Activated CD4-positive, alpha-beta T cell treated with anti-CD3 and anti-CD28 coated beads for 36 hours (primary cell): ENCODE data around the gene TRAPPC10. TPM values are rescaled to one million over a fixed set of nuclear protein-coding genes. Genes with fewer than 3 reads are reported as not detected.

Experiments
- ATAC-seq: fragments of 200-7000 bp; cut with Tn5 transposase; one replicate; pipeline ENCODE4 v1.10.0; 2021; ENCODE audit warnings: mild to moderate bottlenecking, moderate library complexity
- CTCF ChIA-PET: fragments of 350-600 bp; sonication (Branson Sonifier 250); formaldehyde crosslinking; loops from one replicate; lab custom pipeline; 2021; ENCODE audit warnings: antibody characterized with exemption; lab: Charles Lee
- POLR2A ChIA-PET: fragments of 350-600 bp; sonication (Branson Sonifier 250); formaldehyde crosslinking; loops from one replicate; lab custom pipeline; 2021; ENCODE audit warnings: antibody characterized with exemption, inconsistent platforms; lab: Charles Lee
- DNase-seq: peaks from one replicate; pipeline ENCODE4 v3.0.0-alpha.2; 2020
- H3K27ac Mint-ChIP-seq: one replicate; pipeline ENCODE4 v1.8.0; 2021; ENCODE audit warnings: mixed read lengths
- H3K27me3 Mint-ChIP-seq: one replicate; pipeline ENCODE4 v1.8.0; 2021; ENCODE audit warnings: mixed read lengths
- H3K36me3 Mint-ChIP-seq: one replicate; pipeline ENCODE4 v1.8.0; 2021; ENCODE audit warnings: low read depth, mixed read lengths
- H3K4me1 Mint-ChIP-seq: one replicate; pipeline ENCODE4 v1.8.0; 2021; ENCODE audit warnings: mixed read lengths
- H3K4me3 Mint-ChIP-seq: one replicate; pipeline ENCODE4 v1.8.0; 2021; ENCODE audit warnings: mild to moderate bottlenecking, moderate library complexity, mixed read lengths
- H3K9me3 Mint-ChIP-seq: one replicate; pipeline ENCODE4 v1.8.0; 2021; ENCODE audit warnings: low read depth, mixed read lengths
- intact Hi-C, 2 experiments: fragments of 100-400 bp; cut with DNase I in 1 of 2; cut with micrococcal nuclease in 1 of 2; formaldehyde crosslinking; loops; one replicate each; pipeline versions ENCODE4 v1.14.2 to v1.15.1; 2022 to 2024; cut with DNase I, micrococcal nuclease
- total RNA-seq, 2 experiments: library from RNA; stranded (reverse); gene quantifications; one replicate each; pipeline ENCODE4 v1.2.3, GENCODE V29; 2021

The TRAPPC10 gene
- total RNA-seq, 2 experiments from 2014 or later = 40.2 to 58.7 TPM

DNA sequence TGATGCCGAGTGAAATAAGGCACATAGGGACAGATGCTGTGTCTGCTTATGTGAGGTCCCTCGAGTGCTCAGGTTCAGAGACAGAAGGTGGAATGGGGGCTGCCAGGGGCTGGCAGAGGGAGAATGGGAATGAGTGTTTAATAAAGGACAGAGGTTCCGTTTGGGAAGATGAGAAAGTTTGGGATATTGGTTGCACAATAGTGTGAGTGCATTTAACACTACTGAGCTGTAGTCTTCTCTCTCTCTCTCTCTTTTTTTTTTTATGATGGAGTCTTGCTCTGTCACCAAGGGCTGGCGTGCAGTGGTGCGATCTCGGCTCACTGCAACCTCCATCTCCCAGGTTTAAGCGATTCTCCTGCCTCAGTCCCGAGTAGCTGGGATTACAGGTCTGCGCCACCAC, 44.9 kb downstream of the TRAPPC10 start:
- H3K4me1 Mint-ChIP-seq = peaks cover 28% of the 10 kb centered on the region
- H3K27ac Mint-ChIP-seq = peak overlapping the region; percentile 97
- H3K36me3 Mint-ChIP-seq = peaks cover 43% of the 10 kb centered on the region
- intact Hi-C loops = loop anchor here in 1 of 2 experiments (5.0 kb wide), 1 partner anchor 270 kb away; the partner anchor contains the start of gene RRP1
- CTCF ChIA-PET = interaction anchor here (0.8 to 1.7 kb wide), 5 partner anchors 8 to 42 kb away, joined by 3 to 6 read pairs (median 3); no protein-coding TSS in a partner anchor
- no peaks in the 10 kb centered on the region for H3K9me3 Mint-ChIP-seq
- ATAC-seq (no peak), DNase-seq (no peak)
- no peaks in the 10 kb centered on the region for H3K27me3 Mint-ChIP-seq
- POLR2A ChIA-PET = no interaction called here
- H3K4me3 Mint-ChIP-seq = no peak overlapping the region

DNA sequence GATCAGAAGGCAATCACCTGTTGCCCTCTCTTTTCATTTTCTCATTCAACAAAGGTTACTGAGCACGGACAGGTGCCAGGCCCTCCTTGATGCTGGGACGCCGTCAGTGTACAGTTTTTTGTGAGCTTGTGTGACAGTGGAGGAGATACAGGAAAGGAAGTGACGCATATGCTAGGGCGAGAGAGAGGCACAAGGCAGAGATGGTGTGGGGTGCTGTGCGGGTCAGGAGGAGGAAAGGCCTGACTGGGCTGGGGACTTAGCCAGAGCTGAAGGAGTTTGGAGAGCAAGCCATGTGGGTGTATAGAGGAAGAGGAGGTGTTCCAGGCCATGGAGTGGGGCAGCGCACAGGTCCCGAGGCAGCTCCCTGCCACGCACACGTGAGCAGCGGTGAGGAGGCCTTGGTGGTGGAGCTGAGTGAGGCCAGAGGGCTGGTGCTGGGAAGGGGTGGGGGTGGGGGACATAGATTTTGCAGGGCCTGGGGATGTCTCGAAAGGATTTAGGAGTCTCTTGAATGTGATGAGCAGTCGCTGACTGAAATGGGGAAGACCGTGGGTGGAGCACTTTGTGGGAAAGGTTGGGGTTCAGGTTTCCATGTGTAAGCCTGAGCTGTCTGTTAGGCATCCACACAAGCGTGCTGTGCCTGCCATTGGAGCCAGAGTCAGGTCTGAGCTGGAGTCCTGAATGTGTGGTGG, 46.0 kb downstream of the TRAPPC10 start:
- ATAC-seq (peak; percentile 81), DNase-seq (peak; percentile 77)
- H3K27ac Mint-ChIP-seq = peak overlapping the region; percentile 97
- H3K9me3 Mint-ChIP-seq = no peaks in the 10 kb centered on the region
- H3K4me3 Mint-ChIP-seq = peak overlapping the region; percentile 68
- H3K4me1 Mint-ChIP-seq = peaks cover 32% of the 10 kb centered on the region
- CTCF ChIA-PET = interaction anchor here (0.8 to 1.7 kb wide), 2 partner anchors 26 to 43 kb away, joined by 3 to 6 read pairs; no protein-coding TSS in a partner anchor
- H3K36me3 Mint-ChIP-seq = peaks cover 46% of the 10 kb centered on the region
- H3K27me3 Mint-ChIP-seq = no peaks in the 10 kb centered on the region
- intact Hi-C loops = loop anchor here in 1 of 2 experiments (1.0 to 5.0 kb wide), 2 partner anchors 46 to 271 kb away; partner anchors contain the start of genes RRP1 and TRAPPC10
- POLR2A ChIA-PET = interaction anchor here (0.6 to 0.9 kb wide), 3 partner anchors 20 to 330 kb away, joined by 3 to 4 read pairs (median 4); no protein-coding TSS in a partner anchor

DNA sequence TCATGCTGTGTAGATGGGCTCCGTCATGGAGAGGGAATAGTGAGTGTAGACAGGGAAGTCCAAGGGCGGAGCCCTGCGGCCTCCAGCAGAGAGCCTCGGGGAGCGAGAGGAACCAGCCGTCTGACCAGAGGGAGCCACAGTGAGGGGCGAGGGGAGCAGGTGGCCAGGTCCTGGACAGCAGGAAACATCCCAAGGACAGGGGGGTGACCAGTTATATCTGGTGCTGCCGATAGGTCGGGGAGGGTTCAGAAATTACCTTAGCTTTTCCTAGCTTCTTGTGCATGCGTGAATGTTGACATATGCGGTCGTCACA, 46.5 kb downstream of the TRAPPC10 start:
- POLR2A ChIA-PET = interaction anchor here (0.6 to 0.9 kb wide), 4 partner anchors 20 to 799 kb away, joined by 3 to 4 read pairs (median 4); no protein-coding TSS in a partner anchor
- H3K36me3 Mint-ChIP-seq = peaks cover 49% of the 10 kb centered on the region
- CTCF ChIA-PET = interaction anchor here (0.8 to 1.7 kb wide), 2 partner anchors 26 to 44 kb away, joined by 3 to 6 read pairs; no protein-coding TSS in a partner anchor
- no peaks in the 10 kb centered on the region for H3K27me3 Mint-ChIP-seq
- H3K9me3 Mint-ChIP-seq = no peaks in the 10 kb centered on the region
- ATAC-seq = no peak
- H3K27ac Mint-ChIP-seq = peak overlapping the region; percentile 97
- no peak for DNase-seq
- peak overlapping the region; percentile 68 for H3K4me3 Mint-ChIP-seq
- intact Hi-C loops = loop anchor here in 1 of 2 experiments (1.0 to 5.0 kb wide), 2 partner anchors 46 to 271 kb away; partner anchors contain the start of genes RRP1 and TRAPPC10
- peaks cover 32% of the 10 kb centered on the region for H3K4me1 Mint-ChIP-seq

DNA sequence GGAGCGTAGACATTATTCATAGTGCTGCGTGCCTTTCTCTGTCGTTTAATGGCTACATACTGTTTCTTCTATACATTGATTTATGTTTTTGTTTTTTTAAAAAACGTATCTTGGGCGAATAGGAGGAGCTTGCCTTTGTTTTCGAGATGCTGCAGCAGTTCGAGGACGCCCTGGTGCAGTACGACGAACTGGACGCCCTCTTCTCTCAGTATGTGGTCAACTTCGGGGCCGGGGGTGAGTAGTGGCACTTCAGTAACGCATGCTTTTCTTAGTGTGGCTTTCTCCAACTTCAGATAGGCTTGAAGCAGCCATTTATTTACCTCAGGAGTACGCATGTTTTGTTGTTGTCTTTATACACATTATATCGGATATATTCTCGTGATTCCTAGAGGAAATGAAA, 46.9 kb downstream of the TRAPPC10 start:
- Mint-ChIP-seq H3K4me1 (peaks cover 35% of the 10 kb centered on the region), H3K4me3 (peak overlapping the region; percentile 68), H3K27ac (peak overlapping the region; percentile 97), H3K36me3 (peaks cover 49% of the 10 kb centered on the region), H3K27me3 (no peaks in the 10 kb centered on the region), H3K9me3 (no peaks in the 10 kb centered on the region)
- ATAC-seq = no peak
- POLR2A ChIA-PET = interaction anchor here (0.6 to 0.9 kb wide), 3 partner anchors 19 to 799 kb away, joined by 4 read pairs; no protein-coding TSS in a partner anchor
- CTCF ChIA-PET = interaction anchor here (1.7 kb wide), 1 partner anchor 44 kb away, joined by 6 read pairs; no protein-coding TSS in a partner anchor
- intact Hi-C loops = loop anchor here in 1 of 2 experiments (1.0 to 5.0 kb wide), 2 partner anchors 47 to 272 kb away; partner anchors contain the start of genes RRP1 and TRAPPC10
- DNase-seq = no peak

DNA sequence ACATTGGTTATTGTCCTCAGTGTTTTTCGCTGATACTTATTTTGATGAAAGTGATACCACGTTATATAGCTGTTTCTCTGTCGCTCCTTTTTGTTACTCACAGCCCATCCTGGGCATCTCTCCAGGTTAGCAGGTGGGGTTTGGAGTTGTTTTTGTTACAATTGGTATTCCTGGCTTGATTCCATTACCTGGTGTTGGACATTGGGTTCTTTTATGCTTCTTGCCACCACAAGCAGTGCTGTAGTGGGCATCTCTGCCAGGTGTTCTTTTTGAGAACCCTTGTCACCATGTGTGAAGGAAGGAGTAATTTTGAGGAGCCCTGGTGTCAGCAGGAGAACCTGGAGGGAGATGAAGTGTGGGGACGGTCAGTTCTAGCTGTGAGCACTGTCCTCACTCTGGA, 47.6 kb downstream of the TRAPPC10 start:
- Mint-ChIP-seq H3K27me3 (no peaks in the 10 kb centered on the region), H3K36me3 (peaks cover 49% of the 10 kb centered on the region), H3K9me3 (no peaks in the 10 kb centered on the region), H3K4me1 (peaks cover 38% of the 10 kb centered on the region), H3K4me3 (no peak overlapping the region), H3K27ac (peak overlapping the region; percentile 44)
- ATAC-seq = no peak
- CTCF ChIA-PET = interaction anchor here (0.6 kb wide), 1 partner anchor 311 kb away, joined by 3 read pairs; no protein-coding TSS in a partner anchor
- POLR2A ChIA-PET = no interaction called here
- intact Hi-C loops = loop anchor here in 1 of 2 experiments (5.0 kb wide), 1 partner anchor 272 kb away; the partner anchor contains the start of gene RRP1
- no peak for DNase-seq

DNA sequence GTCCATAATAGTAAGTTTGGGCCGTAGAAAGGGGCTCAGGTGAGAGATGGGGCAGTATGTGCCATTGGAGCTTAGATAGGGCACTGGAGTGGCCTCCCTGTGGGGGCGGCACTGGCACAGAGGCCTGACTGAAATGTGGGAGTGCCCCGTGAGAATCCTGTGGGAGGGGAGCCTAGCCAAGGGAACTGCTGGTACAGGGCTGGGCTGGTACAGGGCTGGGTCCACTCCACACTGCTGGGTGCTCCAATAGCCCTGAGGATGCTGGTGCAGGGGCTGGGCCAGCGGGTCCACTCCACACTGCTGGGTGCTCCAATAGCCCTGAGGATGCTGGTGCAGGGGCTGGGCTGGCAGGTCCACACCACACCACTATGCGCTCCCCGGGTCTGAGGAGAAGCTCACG, 50.3 kb downstream of the TRAPPC10 start:
- H3K27me3 Mint-ChIP-seq = no peaks in the 10 kb centered on the region
- intact Hi-C loops = no loop called here
- POLR2A ChIA-PET = interaction anchor here (0.6 kb wide), 1 partner anchor 21 kb away, joined by 3 read pairs; no protein-coding TSS in a partner anchor
- ATAC-seq = no peak
- CTCF ChIA-PET = no interaction called here
- peaks cover 54% of the 10 kb centered on the region for H3K4me1 Mint-ChIP-seq
- no peak overlapping the region for H3K27ac Mint-ChIP-seq
- H3K4me3 Mint-ChIP-seq = no peak overlapping the region
- no peaks in the 10 kb centered on the region for H3K9me3 Mint-ChIP-seq
- peaks cover 54% of the 10 kb centered on the region for H3K36me3 Mint-ChIP-seq
- DNase-seq = no peak

DNA sequence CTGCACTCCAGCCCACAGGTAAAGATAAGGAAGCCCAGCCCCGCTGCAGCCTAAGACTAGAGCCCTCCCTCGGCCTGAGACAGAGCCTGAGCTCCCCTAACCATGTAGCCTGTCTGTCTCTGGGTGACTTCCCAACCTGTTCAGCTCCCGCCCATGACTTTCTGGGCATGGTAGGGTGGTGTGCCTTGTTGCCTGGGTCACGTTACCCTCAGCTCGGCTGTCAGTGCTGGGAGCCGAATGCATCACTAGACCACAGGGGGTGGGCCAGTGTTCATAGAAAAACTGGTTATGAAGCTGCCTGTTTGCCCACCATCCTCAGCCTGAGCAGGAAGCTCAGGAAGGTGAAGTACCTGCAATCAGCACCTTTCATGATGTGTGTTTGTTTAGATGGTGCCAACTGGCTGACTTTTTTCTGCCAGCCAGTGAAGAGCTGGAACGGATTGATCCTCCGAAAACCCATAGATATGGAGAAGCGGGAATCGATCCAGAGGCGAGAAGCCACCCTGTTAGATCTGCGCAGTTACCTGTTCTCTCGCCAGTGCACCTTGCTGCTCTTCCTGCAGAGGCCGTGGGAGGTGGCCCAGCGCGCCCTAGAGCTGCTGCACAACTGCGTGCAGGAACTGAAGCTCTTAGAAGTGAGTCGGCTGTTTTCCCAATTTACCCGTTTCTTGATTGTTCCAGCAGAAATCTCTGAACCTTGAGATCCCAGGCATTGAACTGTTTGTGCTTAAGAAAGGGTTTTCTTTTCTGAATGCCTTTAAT, 51.2 kb downstream of the TRAPPC10 start:
- ChIA-PET POLR2A (interaction anchor here (0.6 kb wide), 1 partner anchor 12 kb away, joined by 3 read pairs; no protein-coding TSS in a partner anchor), CTCF (interaction anchor here (1.1 to 1.3 kb wide), 3 partner anchors 12 to 29 kb away, joined by 3 to 6 read pairs (median 3); no protein-coding TSS in a partner anchor)
- intact Hi-C loops = no loop called here
- Mint-ChIP-seq H3K9me3 (no peaks in the 10 kb centered on the region), H3K27me3 (no peaks in the 10 kb centered on the region), H3K4me1 (peaks cover 45% of the 10 kb centered on the region), H3K4me3 (no peak overlapping the region), H3K36me3 (peaks cover 55% of the 10 kb centered on the region), H3K27ac (peak overlapping the region; percentile 95)
- no peak for ATAC-seq
- DNase-seq = no peak

DNA sequence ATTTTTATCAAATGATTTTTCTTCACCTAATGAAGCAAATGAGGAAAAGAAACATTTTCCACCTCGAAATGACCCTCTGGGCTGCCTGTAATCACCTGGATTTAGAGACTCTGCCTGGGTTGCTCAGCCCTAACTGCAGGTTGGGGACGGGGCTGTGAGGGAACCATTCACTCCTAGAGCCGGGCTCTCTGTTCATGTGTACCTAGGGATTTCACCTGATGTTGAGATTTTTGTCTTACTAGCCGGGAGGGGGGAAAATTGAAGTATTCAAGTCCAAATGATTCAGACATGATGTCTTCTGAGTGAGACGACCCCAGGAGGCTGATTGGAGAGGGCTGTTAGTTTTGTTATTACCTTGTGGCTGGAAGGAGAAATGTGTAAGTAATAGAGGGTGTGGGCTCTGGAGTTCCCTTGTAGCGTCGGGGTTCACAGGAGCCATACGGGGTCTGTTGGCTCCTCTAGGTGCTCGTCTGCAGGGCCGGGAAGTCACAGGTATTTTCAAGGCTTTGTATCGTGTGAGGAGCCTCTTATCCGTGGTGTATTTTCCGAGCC, 52.8 kb downstream of the TRAPPC10 start:
- CTCF ChIA-PET = interaction anchor here (0.8 to 1.1 kb wide), 5 partner anchors 8 to 276 kb away, joined by 3 to 5 read pairs (median 3); no protein-coding TSS in a partner anchor
- peaks cover 42% of the 10 kb centered on the region for H3K4me1 Mint-ChIP-seq
- peak overlapping the region; percentile 64 for H3K4me3 Mint-ChIP-seq
- no peaks in the 10 kb centered on the region for H3K9me3 Mint-ChIP-seq
- POLR2A ChIA-PET = interaction anchor here (0.5 to 1.3 kb wide), 2 partner anchors 10 to 19 kb away, joined by 3 read pairs; no protein-coding TSS in a partner anchor
- peaks cover 51% of the 10 kb centered on the region for H3K36me3 Mint-ChIP-seq
- H3K27me3 Mint-ChIP-seq = no peaks in the 10 kb centered on the region
- peak overlapping the region; percentile 95 for H3K27ac Mint-ChIP-seq
- DNase-seq = peak; percentile 49
- ATAC-seq = peak; percentile 71
- intact Hi-C loops = loop anchor here in 1 of 2 experiments (1.0 to 2.0 kb wide), 3 partner anchors 18 to 52 kb away; partner anchors contain the start of gene TRAPPC10

DNA sequence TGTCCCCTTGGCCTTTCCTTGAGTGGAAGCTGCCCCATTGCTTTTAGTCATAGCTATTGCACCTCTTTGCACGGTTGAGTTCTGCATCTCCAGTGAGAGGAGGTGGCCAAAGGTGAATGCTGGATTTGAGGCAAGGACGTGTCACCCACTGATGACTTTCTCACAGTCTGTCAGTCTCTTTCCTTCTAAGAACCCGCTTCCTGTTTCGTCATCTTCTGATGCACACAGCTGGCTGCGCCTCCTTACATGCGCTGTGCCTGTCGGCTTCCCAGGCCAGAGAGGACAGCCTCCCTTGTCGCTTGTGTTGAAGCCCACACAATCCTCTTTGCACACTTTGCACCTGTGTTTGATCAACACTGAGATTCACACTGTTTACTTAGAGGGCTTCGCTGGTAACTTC, 53.3 kb downstream of the TRAPPC10 start:
- H3K27ac Mint-ChIP-seq = peak overlapping the region; percentile 95
- no peaks in the 10 kb centered on the region for H3K27me3 Mint-ChIP-seq
- POLR2A ChIA-PET = interaction anchor here (0.5 to 1.3 kb wide), 2 partner anchors 10 to 19 kb away, joined by 3 read pairs; no protein-coding TSS in a partner anchor
- H3K4me3 Mint-ChIP-seq = peak overlapping the region; percentile 64
- intact Hi-C loops = loop anchor here in 1 of 2 experiments (1.0 to 2.0 kb wide), 3 partner anchors 18 to 53 kb away; partner anchors contain the start of gene TRAPPC10
- ATAC-seq (peak; percentile 94), DNase-seq (peak; percentile 88)
- CTCF ChIA-PET = interaction anchor here (0.6 to 1.1 kb wide), 6 partner anchors 9 to 403 kb away, joined by 3 to 5 read pairs (median 4); no protein-coding TSS in a partner anchor
- H3K36me3 Mint-ChIP-seq = peaks cover 52% of the 10 kb centered on the region
- H3K4me1 Mint-ChIP-seq = peaks cover 42% of the 10 kb centered on the region
- no peaks in the 10 kb centered on the region for H3K9me3 Mint-ChIP-seq

DNA sequence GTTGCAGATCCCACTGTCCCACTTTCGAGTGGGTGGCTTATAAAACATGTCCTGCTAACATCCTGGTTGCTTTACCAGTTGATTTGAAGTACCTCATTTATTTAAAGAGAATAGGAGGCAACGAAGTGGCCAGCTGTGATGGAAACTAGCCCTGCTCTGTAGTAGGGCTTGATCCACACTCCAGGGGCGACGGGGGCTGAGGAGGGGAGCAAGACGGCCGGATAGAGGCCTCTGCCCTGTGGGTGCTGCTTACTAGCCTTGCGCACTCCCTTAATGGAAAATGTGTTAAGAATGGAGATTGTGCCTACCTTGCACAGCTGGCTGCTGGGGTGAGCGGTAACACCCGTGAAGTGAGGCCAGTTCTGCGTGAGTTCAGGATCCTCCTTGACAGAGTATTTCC, 54.0 kb downstream of the TRAPPC10 start:
- Mint-ChIP-seq H3K27me3 (no peaks in the 10 kb centered on the region), H3K36me3 (peaks cover 52% of the 10 kb centered on the region), H3K9me3 (no peaks in the 10 kb centered on the region), H3K4me1 (peaks cover 42% of the 10 kb centered on the region), H3K4me3 (peak overlapping the region; percentile 64), H3K27ac (peak overlapping the region; percentile 95)
- intact Hi-C loops = loop anchor here in 1 of 2 experiments (2.0 kb wide), 1 partner anchor 17 kb away; no protein-coding TSS in a partner anchor
- ATAC-seq (no peak), DNase-seq (no peak)
- ChIA-PET POLR2A (interaction anchor here (1.3 kb wide), 1 partner anchor 18 kb away, joined by 3 read pairs; no protein-coding TSS in a partner anchor), CTCF (interaction anchor here (0.6 to 1.0 kb wide), 5 partner anchors 10 to 404 kb away, joined by 3 to 5 read pairs (median 4); no protein-coding TSS in a partner anchor)
